Measurements from ENCODE around the gene IKZF1.

The IKZF1 gene

GRCh38 chr7:50273301-50273700, 31.2 kb upstream of the IKZF1 start:
- Histone ChIP-seq H3K36me3 (ENCODE audit: low read length) (no peaks in the 10 kb centered on the region), H4K20me1 (ENCODE audit: low read depth, low read length) (no peaks in the 10 kb centered on the region), H3K9me3 (ENCODE audit: insufficient read depth, low read length) (no peaks in the 10 kb centered on the region), H2AFZ (ENCODE audit: low read depth, low read length, severe bottlenecking) (no peak overlapping the region), H3K27me3 (ENCODE audit: low read length) (no peaks in the 10 kb centered on the region), H3K9me2 (replicated peaks; ENCODE audit: insufficient read depth, low read length) (no peaks in the 10 kb centered on the region), H3K4me2 (ENCODE audit: low read depth, low read length, poor library complexity, severe bottlenecking) (no peak overlapping the region), H3K79me2 (ENCODE audit: insufficient read depth, low read length) (no peaks in the 10 kb centered on the region), H3K27ac (ENCODE audit: low read depth, low read length) (no peak overlapping the region), H3K9ac (ENCODE audit: low read length) (no peak overlapping the region), H3F3A (ENCODE audit: insufficient read depth) (peaks cover 12% of the 10 kb centered on the region), H3K4me3 (ENCODE audit: insufficient read depth, low read length, poor library complexity, severe bottlenecking) (no peak overlapping the region)
- TF ChIP-seq, protein P1, sequence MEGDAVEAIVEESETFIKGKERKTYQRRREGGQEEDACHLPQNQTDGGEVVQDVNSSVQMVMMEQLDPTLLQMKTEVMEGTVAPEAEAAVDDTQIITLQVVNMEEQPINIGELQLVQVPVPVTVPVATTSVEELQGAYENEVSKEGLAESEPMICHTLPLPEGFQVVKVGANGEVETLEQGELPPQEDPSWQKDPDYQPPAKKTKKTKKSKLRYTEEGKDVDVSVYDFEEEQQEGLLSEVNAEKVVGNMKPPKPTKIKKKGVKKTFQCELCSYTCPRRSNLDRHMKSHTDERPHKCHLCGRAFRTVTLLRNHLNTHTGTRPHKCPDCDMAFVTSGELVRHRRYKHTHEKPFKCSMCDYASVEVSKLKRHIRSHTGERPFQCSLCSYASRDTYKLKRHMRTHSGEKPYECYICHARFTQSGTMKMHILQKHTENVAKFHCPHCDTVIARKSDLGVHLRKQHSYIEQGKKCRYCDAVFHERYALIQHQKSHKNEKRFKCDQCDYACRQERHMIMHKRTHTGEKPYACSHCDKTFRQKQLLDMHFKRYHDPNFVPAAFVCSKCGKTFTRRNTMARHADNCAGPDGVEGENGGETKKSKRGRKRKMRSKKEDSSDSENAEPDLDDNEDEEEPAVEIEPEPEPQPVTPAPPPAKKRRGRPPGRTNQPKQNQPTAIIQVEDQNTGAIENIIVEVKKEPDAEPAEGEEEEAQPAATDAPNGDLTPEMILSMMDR (IDR thresholded peaks at IDR 0.05; ENCODE audit: insufficient read depth, low read length, poor library complexity, severe bottlenecking) = no peak
- TF ChIP-seq EZH2phosphoT487 (conservative IDR thresholded peaks at IDR 0.05; ENCODE audit: low read length) = no peak

DNA sequence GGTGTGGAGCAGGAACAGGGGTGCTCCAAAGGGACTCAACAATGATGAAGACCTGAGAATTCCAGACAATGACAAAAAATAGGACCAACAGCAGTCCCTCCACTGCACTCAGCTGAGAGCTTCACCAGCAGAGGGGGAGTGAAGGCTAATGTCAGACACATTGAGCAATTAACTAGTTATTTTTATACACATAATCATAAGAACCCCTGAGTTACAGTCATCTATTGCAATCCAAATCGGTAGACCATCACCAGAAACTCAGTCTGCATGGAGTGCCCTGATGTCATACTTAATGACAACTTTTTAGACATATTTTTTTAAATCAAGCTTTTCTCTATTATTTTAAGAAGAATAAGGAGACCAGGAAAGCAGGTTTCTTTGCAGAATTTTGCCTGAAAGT, 30.6 kb upstream of the IKZF1 start:
- H3K4me3 ChIP-seq (ENCODE audit: insufficient read depth, low read length, poor library complexity, severe bottlenecking) = no peak overlapping the region
- TF ChIP-seq, protein P1 (IDR thresholded peaks at IDR 0.05; ENCODE audit: insufficient read depth, low read length, poor library complexity, severe bottlenecking) = no peak
- no peak for TF ChIP-seq EZH2phosphoT487 (conservative IDR thresholded peaks at IDR 0.05; ENCODE audit: low read length)
- no peaks in the 10 kb centered on the region for H3K9me2 ChIP-seq (replicated peaks; ENCODE audit: insufficient read depth, low read length)
- no peaks in the 10 kb centered on the region for H3K9me3 ChIP-seq (ENCODE audit: insufficient read depth, low read length)
- H4K20me1 ChIP-seq (ENCODE audit: low read depth, low read length) = no peaks in the 10 kb centered on the region
- no peaks in the 10 kb centered on the region for H3K79me2 ChIP-seq (ENCODE audit: insufficient read depth, low read length)
- no peak overlapping the region for H3K4me2 ChIP-seq (ENCODE audit: low read depth, low read length, poor library complexity, severe bottlenecking)
- peaks cover 7% of the 10 kb centered on the region; the same call in 1 of the 2 replicates for H3F3A ChIP-seq (ENCODE audit: insufficient read depth)
- H3K9ac ChIP-seq (ENCODE audit: low read length) = no peak overlapping the region
- no peak overlapping the region for H2AFZ ChIP-seq (ENCODE audit: low read depth, low read length, severe bottlenecking)
- H3K36me3 ChIP-seq (ENCODE audit: low read length) = no peaks in the 10 kb centered on the region
- H3K27me3 ChIP-seq (ENCODE audit: low read length) = no peaks in the 10 kb centered on the region
- H3K27ac ChIP-seq (ENCODE audit: low read depth, low read length) = no peak overlapping the region

DNA sequence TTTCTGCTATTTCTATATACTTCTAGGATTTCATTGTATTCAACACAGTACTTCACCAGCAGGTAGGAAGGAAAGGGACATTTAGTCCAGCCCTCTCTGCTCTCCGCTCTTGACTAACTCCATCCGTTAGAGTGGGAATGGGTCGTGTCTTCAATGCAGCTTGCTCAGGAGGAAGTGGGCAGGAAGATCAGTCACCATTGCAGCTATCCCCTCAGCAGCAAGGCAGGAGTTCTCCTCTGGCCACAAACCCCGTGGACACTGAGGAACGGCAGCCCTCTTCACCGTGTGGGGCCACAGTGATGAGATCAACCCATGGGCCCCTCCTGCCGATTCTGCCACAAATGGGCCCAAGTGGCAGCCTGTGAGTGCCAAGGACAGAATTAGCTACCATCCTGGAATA, 30.2 kb upstream of the IKZF1 start:
- H3F3A ChIP-seq (ENCODE audit: insufficient read depth) = peaks cover 3% of the 10 kb centered on the region; the same call in 1 of the 2 replicates
- no peak overlapping the region for H3K27ac ChIP-seq (ENCODE audit: low read depth, low read length)
- no peaks in the 10 kb centered on the region for H3K36me3 ChIP-seq (ENCODE audit: low read length)
- no peaks in the 10 kb centered on the region for H3K27me3 ChIP-seq (ENCODE audit: low read length)
- H3K9me3 ChIP-seq (ENCODE audit: insufficient read depth, low read length) = no peaks in the 10 kb centered on the region
- H2AFZ ChIP-seq (ENCODE audit: low read depth, low read length, severe bottlenecking) = no peak overlapping the region
- H3K4me3 ChIP-seq (ENCODE audit: insufficient read depth, low read length, poor library complexity, severe bottlenecking) = no peak overlapping the region
- H3K79me2 ChIP-seq (ENCODE audit: insufficient read depth, low read length) = no peaks in the 10 kb centered on the region
- no peaks in the 10 kb centered on the region for H4K20me1 ChIP-seq (ENCODE audit: low read depth, low read length)
- TF ChIP-seq, protein P1 (IDR thresholded peaks at IDR 0.05; ENCODE audit: insufficient read depth, low read length, poor library complexity, severe bottlenecking) = no peak
- TF ChIP-seq EZH2phosphoT487 (conservative IDR thresholded peaks at IDR 0.05; ENCODE audit: low read length) = no peak
- H3K9ac ChIP-seq (ENCODE audit: low read length) = no peak overlapping the region
- H3K9me2 ChIP-seq (replicated peaks; ENCODE audit: insufficient read depth, low read length) = no peaks in the 10 kb centered on the region
- no peak overlapping the region for H3K4me2 ChIP-seq (ENCODE audit: low read depth, low read length, poor library complexity, severe bottlenecking)

Measured in SU-DHL-6 (cell line).